LNCaP clone FGC (cell line): ENCODE data around the gene NUP160.
"Not testable (repeated sequence)": the region's sequence is repeated elsewhere in the genome, so short reads cannot be mapped to it uniquely, and the experiment has no call there.

Experiments used
- DNase-seq: peaks from one replicate; pipeline ENCODE4 v3.0.0-alpha.2; 2011; ENCODE audit warnings: low read depth
- H3K4me3 ChIP-seq: 2 replicates; pipeline ENCODE4 v1.5.1; 2011; ENCODE audit warnings: mild to moderate bottlenecking, low read depth, low read length, control low read depth
- CTCF ChIP-seq: IDR thresholded peaks from 2 replicates; pipeline ENCODE4 v1.5.1; 2012; ENCODE audit warnings: mild to moderate bottlenecking; ENCODE audit not compliant: control insufficient read depth, insufficient read depth; ENCODE audit errors: extremely low read depth

Gene NUP160

GRCh38 chr11:47786373-47786772 is 61.8 kb downstream of the NUP160 start:
- no peak for TF ChIP-seq CTCF
- no peak overlapping the region for H3K4me3 ChIP-seq
- no peak for DNase-seq

- DNase-seq = no peak
- H3K4me3 ChIP-seq = no peak overlapping the region
- TF ChIP-seq CTCF = no peak
Observed at GRCh38 chr11:47784785-47785381, 63.3 kb downstream of the NUP160 start.

- no peak overlapping the region for H3K4me3 ChIP-seq
- TF ChIP-seq CTCF = no peak
- DNase-seq = no peak
Observed at GRCh38 chr11:47783087-47783610, 65.0 kb downstream of the NUP160 start.

- H3K4me3 ChIP-seq = no peak overlapping the region
- TF ChIP-seq CTCF = no peak
- DNase-seq = no peak
Observed at GRCh38 chr11:47778878-47779483, 69.2 kb downstream of the NUP160 start.

- TF ChIP-seq CTCF = no peak
- no peak for DNase-seq
Observed at GRCh38 chr11:47775240-47775869, 72.8 kb downstream of the NUP160 start.

GRCh38 chr11:47773882-47774281 is 74.3 kb downstream of the NUP160 start:
- no peak for TF ChIP-seq CTCF
- H3K4me3 ChIP-seq = no peak overlapping the region
- no peak for DNase-seq

More at GRCh38 chr11:47775240-47775869, 72.8 kb downstream of the NUP160 start:
- no peak overlapping the region for H3K4me3 ChIP-seq

- not testable (repeated sequence) for DNase-seq, H3K4me3 ChIP-seq
Observed at GRCh38 chr11:47769556-47769955, 78.6 kb downstream of the NUP160 start.
